Esophagus squamous epithelium (tissue), 5 donors: Measurements from ENCODE around the gene VAPB. TPM values are rescaled to one million over a fixed set of nuclear protein-coding genes. Genes with fewer than 3 reads are reported as not detected.

ENCODE experiments used
- DNase-seq: peaks from one replicate; lab custom pipeline; 2025; lab: John Stamatoyannopoulos, UW
- H3K27ac ChIP-seq, 4 donors: fragments of 200-600 bp; sonication (generic); one replicate each; pipeline ENCODE4 v1.5.1; 2016 to 2019; ENCODE audit warnings: mild to moderate bottlenecking in 1 of 4
- H3K27me3 ChIP-seq, 4 donors: fragments of 200-600 bp; sonication (generic); 1 replicate in 3 of 4; 2 replicates in 1 of 4; pipeline versions ENCODE4 v1.5.1 to v1.6.0; 2017 to 2021; ENCODE audit warnings: antibody characterized with exemption in 1 of 4
- H3K36me3 ChIP-seq, 3 donors: fragments of 200-600 bp; sonication (generic); one replicate each; pipeline ENCODE4 v1.5.1; 2016 to 2019
- H3K4me1 ChIP-seq, 3 donors: fragments of 200-600 bp; sonication (generic); one replicate each; pipeline ENCODE4 v1.5.1; 2017 to 2019
- H3K4me3 ChIP-seq, 4 donors: fragments of 200-600 bp; sonication (generic); 1 replicate in 3 of 4; 2 replicates in 1 of 4; pipeline ENCODE4 v1.5.1; 2016 to 2019; ENCODE audit warnings: mild to moderate bottlenecking in 2 of 4, moderate library complexity in 1 of 4
- H3K9me3 ChIP-seq, 3 donors: fragments of 200-600 bp; sonication (generic); one replicate each; pipeline ENCODE4 v1.5.1; 2016 to 2019
- POLR2A ChIP-seq, 4 donors: fragments of 450-650 bp; IDR thresholded peaks; one replicate each; pipeline ENCODE4 v1.6.1; 2017; ENCODE audit warnings: antibody characterized with exemption in 4 of 4, mild to moderate bottlenecking in 4 of 4, moderate library complexity in 3 of 4
- WGBS, 2 donors: methylation state at CpG; one replicate each; pipeline ENCODE4 v1.1.5; 2018; 5-methylcytosine and 5-hydroxymethylcytosine counted together
- intact Hi-C: fragments of 100-400 bp; cut with DNase I; formaldehyde crosslinking; loops from one replicate; pipeline ENCODE4 v1.15.0; 2022
- total RNA-seq, 4 donors: library from RNA; depleted of rRNA; stranded (reverse); fragments of >200 nt; gene quantifications; one replicate each; pipeline ENCODE4 v1.1.0, GENCODE V29; 2016
- TF ChIP-seq, protein P1 (sequence below), 6 experiments: fragments of 450-650 bp in 4 of 6; fragments of 200-600 bp in 2 of 6; sonication (generic) in 2 of 6; IDR thresholded peaks; one replicate each; pipeline ENCODE4 v1.5.1; 2016 to 2019; ENCODE audit warnings: antibody characterized with exemption in 6 of 6, mild to moderate bottlenecking in 4 of 6, moderate library complexity in 4 of 6
- donor health status: DM: yes; HTN: yes; CAD: no.

The VAPB gene, protein sequence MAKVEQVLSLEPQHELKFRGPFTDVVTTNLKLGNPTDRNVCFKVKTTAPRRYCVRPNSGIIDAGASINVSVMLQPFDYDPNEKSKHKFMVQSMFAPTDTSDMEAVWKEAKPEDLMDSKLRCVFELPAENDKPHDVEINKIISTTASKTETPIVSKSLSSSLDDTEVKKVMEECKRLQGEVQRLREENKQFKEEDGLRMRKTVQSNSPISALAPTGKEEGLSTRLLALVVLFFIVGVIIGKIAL
- 10 to 100 TPM; 11.5 to 21.2 (median 16.6) TPM for total RNA-seq

DNA sequence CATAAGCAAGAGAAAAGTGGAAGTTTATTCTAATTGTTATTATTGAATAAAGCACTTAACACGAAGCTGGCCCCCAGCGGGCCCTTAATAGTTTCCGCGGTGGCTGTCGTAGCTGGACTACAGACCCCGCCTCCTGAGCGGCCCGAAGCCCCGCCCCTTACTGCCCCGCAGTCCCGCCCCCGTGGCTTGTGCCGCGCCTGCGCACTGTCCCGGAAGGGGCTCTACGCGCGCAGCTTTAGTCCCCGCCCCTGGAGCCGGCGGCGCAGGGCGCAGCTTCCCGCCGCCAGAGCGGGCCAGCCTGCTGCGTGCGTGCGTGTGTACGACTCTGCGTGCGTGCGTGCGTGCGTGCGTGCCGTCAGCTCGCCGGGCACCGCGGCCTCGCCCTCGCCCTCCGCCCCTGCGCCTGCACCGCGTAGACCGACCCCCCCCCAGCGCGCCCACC, at the start of gene VAPB:
TSS of gene VAPB (plus strand) at position 348 of the 442 bp plus-strand sequence. CDS start 231 bp downstream, outside the sequence.
- WGBS, 2 donors = 0% methylated on average over 11 to 15 of the region's 51 CpGs
- peak; percentile 68 for DNase-seq
- peak within 1 kb of the TSS; percentile 64 to 93 (median 78) for H3K4me3 ChIP-seq
- intact Hi-C loops = loop anchor here (10.0 kb wide), 1 partner anchor 74 kb away; no protein-coding TSS in a partner anchor
- TF ChIP-seq, protein P1, sequence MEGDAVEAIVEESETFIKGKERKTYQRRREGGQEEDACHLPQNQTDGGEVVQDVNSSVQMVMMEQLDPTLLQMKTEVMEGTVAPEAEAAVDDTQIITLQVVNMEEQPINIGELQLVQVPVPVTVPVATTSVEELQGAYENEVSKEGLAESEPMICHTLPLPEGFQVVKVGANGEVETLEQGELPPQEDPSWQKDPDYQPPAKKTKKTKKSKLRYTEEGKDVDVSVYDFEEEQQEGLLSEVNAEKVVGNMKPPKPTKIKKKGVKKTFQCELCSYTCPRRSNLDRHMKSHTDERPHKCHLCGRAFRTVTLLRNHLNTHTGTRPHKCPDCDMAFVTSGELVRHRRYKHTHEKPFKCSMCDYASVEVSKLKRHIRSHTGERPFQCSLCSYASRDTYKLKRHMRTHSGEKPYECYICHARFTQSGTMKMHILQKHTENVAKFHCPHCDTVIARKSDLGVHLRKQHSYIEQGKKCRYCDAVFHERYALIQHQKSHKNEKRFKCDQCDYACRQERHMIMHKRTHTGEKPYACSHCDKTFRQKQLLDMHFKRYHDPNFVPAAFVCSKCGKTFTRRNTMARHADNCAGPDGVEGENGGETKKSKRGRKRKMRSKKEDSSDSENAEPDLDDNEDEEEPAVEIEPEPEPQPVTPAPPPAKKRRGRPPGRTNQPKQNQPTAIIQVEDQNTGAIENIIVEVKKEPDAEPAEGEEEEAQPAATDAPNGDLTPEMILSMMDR (IDR thresholded peaks at IDR 0.05) = no peak
- peak in 3 of 4 donors; percentile 53 to 85 (median 84) for TF ChIP-seq POLR2A (IDR thresholded peaks at IDR 0.05)
- peaks cover 14 to 43% (median 20%) of the 10 kb centered on the region in 3 donors for H3K4me1 ChIP-seq
- no peaks in the 10 kb centered on the region for H3K9me3 ChIP-seq
- peaks cover 0 to 14% (median 0%) of the 10 kb centered on the region in 3 donors for H3K36me3 ChIP-seq
- H3K27ac ChIP-seq = peak within 1 kb of the TSS; percentile 92 to 98 (median 92)
- H3K27me3 ChIP-seq = no peaks in the 10 kb centered on the region

DNA sequence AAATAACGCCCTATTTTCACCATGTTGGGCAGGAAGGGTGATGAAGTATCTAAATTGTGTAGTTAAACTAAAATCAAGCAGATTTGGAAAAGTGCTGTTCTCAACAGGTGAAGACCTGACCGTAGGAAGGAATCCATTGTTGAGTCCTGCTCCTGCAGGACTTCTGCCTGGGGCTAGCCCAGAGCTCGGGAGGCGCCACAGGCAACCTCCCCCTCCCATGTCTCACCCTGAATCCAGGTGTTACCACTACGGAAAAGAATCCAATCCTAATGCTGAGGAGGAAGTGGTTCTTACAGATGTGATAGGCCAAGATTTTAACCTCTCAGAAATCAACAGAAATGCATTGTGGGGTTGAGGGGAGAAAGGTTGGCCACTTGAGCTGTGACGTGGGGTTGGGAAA, 49.3 kb upstream of the VAPB start:
- Histone ChIP-seq H3K27ac (no peak overlapping the region), H3K27me3 (no peaks in the 10 kb centered on the region), H3K4me3 (no peak overlapping the region), H3K9me3 (no peaks in the 10 kb centered on the region), H3K4me1 (peaks cover 0 to 21% (median 0%) of the 10 kb centered on the region in 3 donors), H3K36me3 (peaks cover 0 to 37% (median 4%) of the 10 kb centered on the region in 3 donors)
- no peak for DNase-seq
- intact Hi-C loops = no loop called here
- WGBS, 2 donors = 53 to 74% methylated on average over 6 of the region's 6 CpGs
- TF ChIP-seq, protein P1 (IDR thresholded peaks at IDR 0.05) = no peak
- TF ChIP-seq POLR2A (IDR thresholded peaks at IDR 0.05) = no peak

DNA sequence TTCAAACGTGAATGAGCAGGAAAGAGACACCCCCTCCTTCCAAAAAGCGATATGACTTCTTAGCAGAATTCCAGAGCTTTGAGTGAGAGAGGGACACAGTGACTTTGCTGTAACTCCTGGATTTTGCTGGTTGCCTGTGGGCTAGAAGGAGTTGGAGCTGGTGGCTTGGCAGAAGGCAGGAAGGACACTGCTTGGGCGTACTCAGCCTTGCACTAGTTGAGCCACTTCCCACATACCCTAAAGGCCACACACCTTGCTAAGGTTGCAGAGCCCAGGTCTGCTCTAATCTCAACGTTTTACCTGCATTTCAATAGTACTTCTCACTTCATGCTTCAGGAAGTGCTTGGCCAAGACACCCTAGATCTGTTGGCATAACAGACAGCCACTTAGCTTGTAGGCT, 48.9 kb upstream of the VAPB start:
- Histone ChIP-seq H3K27ac (no peak overlapping the region), H3K4me3 (no peak overlapping the region), H3K27me3 (no peaks in the 10 kb centered on the region), H3K9me3 (no peaks in the 10 kb centered on the region), H3K4me1 (peaks cover 0 to 21% (median 0%) of the 10 kb centered on the region in 3 donors), H3K36me3 (peaks cover 0 to 41% (median 4%) of the 10 kb centered on the region in 3 donors)
- DNase-seq = no peak
- 85 to 97% methylated on average over 4 of the region's 4 CpGs for WGBS, 2 donors
- intact Hi-C loops = no loop called here
- TF ChIP-seq, protein P1 (IDR thresholded peaks at IDR 0.05) = no peak
- TF ChIP-seq POLR2A (IDR thresholded peaks at IDR 0.05) = no peak

DNA sequence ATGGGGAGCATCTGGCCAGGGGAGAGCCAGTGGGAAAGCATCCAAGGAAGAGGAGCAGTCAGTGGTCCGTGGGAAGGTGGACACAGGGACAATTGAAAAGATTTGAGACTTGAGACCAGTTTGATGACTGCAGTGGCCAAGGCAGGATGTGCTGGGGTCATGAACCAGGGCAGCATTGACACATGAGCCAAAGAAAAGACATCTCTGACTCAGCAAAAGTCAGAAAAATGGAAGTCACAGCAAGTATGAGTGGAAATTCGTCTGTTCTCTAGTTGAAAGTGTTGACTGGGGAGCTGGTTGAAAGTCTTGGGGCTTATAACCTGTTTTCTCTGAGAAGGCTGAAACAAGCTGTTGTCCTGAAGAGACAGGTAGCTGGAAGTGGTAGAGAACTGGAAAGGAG, 48.2 kb upstream of the VAPB start:
- no peaks in the 10 kb centered on the region for H3K9me3 ChIP-seq
- intact Hi-C loops = no loop called here
- DNase-seq = no peak
- WGBS, 2 donors = 55 to 87% methylated on average over 2 of the region's 2 CpGs
- no peak overlapping the region for H3K27ac ChIP-seq
- TF ChIP-seq POLR2A (IDR thresholded peaks at IDR 0.05) = no peak
- TF ChIP-seq, protein P1 (IDR thresholded peaks at IDR 0.05) = no peak
- H3K36me3 ChIP-seq = peaks cover 0 to 45% (median 11%) of the 10 kb centered on the region in 3 donors
- peaks cover 0 to 21% (median 0%) of the 10 kb centered on the region in 3 donors for H3K4me1 ChIP-seq
- H3K4me3 ChIP-seq = no peak overlapping the region
- H3K27me3 ChIP-seq = no peaks in the 10 kb centered on the region
